ENCODE data around the gene AMMECR1L. TPM values are rescaled to one million over a fixed set of nuclear protein-coding genes. Genes with fewer than 3 reads are reported as not detected.

The AMMECR1L gene
- total RNA-seq, 1 donor from 2014 or later = 17.2 TPM

DNA sequence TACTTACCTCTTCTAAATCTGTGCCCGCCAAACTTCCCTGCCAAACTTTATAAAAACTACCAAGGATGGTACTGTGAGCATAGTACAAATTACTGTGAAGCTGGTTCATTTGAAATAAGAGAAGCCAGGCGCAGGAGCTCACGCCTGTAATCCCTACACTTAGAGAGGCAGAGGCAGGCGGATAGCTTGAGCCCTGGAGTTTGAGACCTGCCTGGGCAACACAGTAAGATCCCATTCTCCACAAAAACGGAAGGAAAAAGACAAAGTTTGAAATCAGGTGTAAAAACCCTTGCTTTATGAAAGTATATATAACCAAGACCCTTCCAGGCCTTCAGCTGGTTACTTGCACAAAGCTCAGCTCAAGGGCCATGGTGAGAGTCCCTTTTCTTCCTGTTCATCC, 5.9 kb downstream of the AMMECR1L start:
- no peak overlapping the region for H3K4me3 ChIP-seq
- ATAC-seq = no peak
- H3K27me3 ChIP-seq = no peaks in the 10 kb centered on the region
- peaks cover 36% of the 10 kb centered on the region for H3K36me3 ChIP-seq
- intact Hi-C loops (cut with DNase I) = no loop called here
- TF ChIP-seq, protein P1, sequence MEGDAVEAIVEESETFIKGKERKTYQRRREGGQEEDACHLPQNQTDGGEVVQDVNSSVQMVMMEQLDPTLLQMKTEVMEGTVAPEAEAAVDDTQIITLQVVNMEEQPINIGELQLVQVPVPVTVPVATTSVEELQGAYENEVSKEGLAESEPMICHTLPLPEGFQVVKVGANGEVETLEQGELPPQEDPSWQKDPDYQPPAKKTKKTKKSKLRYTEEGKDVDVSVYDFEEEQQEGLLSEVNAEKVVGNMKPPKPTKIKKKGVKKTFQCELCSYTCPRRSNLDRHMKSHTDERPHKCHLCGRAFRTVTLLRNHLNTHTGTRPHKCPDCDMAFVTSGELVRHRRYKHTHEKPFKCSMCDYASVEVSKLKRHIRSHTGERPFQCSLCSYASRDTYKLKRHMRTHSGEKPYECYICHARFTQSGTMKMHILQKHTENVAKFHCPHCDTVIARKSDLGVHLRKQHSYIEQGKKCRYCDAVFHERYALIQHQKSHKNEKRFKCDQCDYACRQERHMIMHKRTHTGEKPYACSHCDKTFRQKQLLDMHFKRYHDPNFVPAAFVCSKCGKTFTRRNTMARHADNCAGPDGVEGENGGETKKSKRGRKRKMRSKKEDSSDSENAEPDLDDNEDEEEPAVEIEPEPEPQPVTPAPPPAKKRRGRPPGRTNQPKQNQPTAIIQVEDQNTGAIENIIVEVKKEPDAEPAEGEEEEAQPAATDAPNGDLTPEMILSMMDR (IDR thresholded peaks at IDR 0.05) = no peak
- no peaks in the 10 kb centered on the region for H3K9me3 ChIP-seq
- H3K27ac ChIP-seq = no peak overlapping the region
- DNase-seq = no peak
- peaks cover 10% of the 10 kb centered on the region for H3K4me1 ChIP-seq

DNA sequence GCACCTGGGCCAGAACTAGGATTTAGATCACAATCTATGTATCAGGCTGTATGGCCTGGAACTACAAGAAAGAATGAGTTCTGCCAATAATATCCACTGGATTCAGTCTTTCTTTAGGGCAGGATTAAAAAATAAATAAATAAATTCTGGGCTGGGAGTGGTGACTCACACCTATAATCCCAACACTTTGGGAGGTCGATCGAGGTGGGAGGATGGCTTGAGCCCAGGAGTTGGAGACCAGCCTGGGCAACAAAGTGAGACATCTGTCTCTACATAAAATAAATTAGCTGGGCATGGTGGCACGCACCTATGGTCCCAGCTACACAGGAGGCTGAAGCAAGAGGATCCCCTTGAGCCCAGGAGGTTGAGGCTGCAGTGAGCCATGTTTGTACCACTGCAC, 8.1 kb downstream of the AMMECR1L start:
- H3K27me3 ChIP-seq = no peaks in the 10 kb centered on the region
- ATAC-seq (no peak), DNase-seq (no peak)
- TF ChIP-seq, protein P1 (IDR thresholded peaks at IDR 0.05) = no peak
- H3K4me1 ChIP-seq = peaks cover under 1% of the 10 kb centered on the region
- H3K27ac ChIP-seq = no peak overlapping the region
- H3K36me3 ChIP-seq = peaks cover 41% of the 10 kb centered on the region
- intact Hi-C loops (cut with DNase I) = no loop called here
- no peaks in the 10 kb centered on the region for H3K9me3 ChIP-seq
- H3K4me3 ChIP-seq = no peak overlapping the region

DNA sequence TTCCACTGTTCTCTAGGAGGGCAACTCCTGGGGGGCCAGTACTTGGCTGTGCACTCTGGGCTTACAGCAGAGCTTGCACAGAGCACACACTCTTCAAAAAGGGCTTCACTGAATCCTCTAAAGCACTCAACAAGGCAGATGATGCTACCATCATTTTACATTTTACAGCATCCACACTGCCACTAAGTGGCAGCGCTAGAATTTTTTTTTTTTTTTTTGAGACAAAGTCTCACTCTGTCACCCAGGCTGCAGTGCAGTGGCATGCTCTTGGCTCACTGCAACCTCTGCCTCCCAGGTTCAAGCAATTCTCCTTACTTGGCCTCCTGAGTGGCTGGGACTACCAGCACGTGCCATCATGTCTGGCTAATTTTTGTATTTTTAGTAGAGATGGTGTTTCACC, 8.6 kb downstream of the AMMECR1L start:
- H3K36me3 ChIP-seq = peaks cover 41% of the 10 kb centered on the region
- no peaks in the 10 kb centered on the region for H3K27me3 ChIP-seq
- no peaks in the 10 kb centered on the region for H3K9me3 ChIP-seq
- intact Hi-C loops (cut with DNase I) = no loop called here
- DNase-seq (no peak), ATAC-seq (no peak)
- peaks cover 3% of the 10 kb centered on the region for H3K4me1 ChIP-seq
- H3K27ac ChIP-seq = no peak overlapping the region
- TF ChIP-seq, protein P1 (IDR thresholded peaks at IDR 0.05) = no peak
- H3K4me3 ChIP-seq = no peak overlapping the region

DNA sequence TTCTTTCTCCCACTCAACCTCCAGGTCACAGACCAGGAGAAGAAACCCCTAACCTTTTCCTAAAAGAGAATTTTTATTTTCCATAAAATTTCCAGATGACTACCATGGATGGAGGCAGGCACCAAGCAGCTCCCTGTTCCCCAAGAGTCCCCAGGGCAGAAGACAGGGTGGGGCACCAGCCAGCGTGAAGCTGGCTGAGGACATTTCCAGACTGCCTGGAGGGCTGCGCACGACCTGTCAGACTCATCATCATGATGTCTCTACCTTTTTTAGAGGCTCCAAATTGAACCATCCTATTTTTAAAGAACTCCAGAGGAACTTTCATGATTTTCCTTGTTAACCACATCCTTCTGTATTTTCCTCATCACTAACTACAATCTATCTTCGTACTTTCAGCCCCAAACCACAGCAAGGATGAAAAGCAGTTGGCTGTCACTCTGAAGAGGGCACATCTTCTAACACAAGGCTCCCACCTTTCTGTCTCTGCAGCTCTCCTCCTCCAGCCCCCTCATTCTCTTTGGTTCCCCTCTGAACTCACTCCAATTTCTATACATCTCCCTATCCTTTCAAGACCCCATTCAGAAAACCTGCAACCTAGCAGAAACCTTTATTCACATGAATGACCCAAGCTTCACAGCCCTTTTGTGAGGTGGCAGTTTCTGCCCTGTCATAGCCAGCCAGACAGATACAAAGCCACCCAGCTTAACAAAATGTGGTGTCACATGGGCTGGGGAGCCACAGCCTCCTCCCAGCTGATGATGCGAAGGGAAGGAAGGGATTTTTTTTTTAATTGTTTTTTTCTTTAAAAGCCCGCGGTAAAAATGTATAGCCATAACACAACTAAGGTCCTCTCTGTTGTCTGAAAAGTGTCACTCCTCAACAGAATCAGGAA, 11.1 kb downstream of the AMMECR1L start:
- DNase-seq (no peak), ATAC-seq (no peak)
- intact Hi-C loops (cut with DNase I) = no loop called here
- Histone ChIP-seq H3K27ac (no peak overlapping the region), H3K4me3 (no peak overlapping the region), H3K27me3 (no peaks in the 10 kb centered on the region), H3K9me3 (no peaks in the 10 kb centered on the region), H3K4me1 (peaks cover 3% of the 10 kb centered on the region), H3K36me3 (peaks cover 46% of the 10 kb centered on the region)
- TF ChIP-seq, protein P1 (IDR thresholded peaks at IDR 0.05) = no peak

DNA sequence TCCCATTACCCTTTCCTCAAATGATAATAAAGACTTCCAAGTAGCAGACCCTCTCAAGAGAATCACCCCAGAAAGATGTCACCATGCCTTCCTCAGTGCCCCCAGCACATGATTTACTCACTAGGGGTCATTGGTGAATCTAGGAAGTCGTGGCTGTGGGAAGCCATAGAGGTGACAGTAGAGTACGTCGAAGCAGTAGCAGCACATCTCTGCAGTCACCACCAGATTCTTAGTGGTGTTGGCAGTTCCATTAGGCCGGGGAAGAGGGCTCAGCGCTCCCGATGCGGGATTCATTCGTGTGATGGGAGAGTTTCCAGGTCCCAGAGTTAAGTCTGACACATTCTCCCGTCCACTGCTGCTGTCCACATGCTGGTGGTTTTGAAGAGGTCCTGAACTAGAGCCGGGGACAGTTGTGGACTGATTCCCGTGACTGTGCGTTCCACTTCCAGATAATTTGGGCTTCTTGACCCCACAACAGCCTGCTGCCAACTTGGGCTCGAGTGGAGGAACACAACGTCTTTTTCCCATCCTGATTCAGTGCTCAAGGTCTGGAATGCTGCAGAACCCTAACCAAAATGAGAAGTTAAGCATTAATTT, 12.0 kb downstream of the AMMECR1L start:
- H3K27ac ChIP-seq = no peak overlapping the region

More for the DNA sequence above, 12.0 kb downstream of the AMMECR1L start:
- Histone ChIP-seq H3K4me1 (peaks cover 3% of the 10 kb centered on the region), H3K9me3 (no peaks in the 10 kb centered on the region), H3K27me3 (no peaks in the 10 kb centered on the region), H3K4me3 (no peak overlapping the region), H3K36me3 (peaks cover 48% of the 10 kb centered on the region)
- TF ChIP-seq, protein P1 (IDR thresholded peaks at IDR 0.05) = no peak
- ATAC-seq = peak; percentile 28
- intact Hi-C loops (cut with DNase I) = no loop called here
- no peak for DNase-seq
